ENCODE results near the gene HSD11B1. TPM values are rescaled to one million over a fixed set of nuclear protein-coding genes. Genes with fewer than 3 reads are reported as not detected.
A peak's percentile ranks its signal among the peaks of the same experiment; 100 is the strongest.

HSD11B1 gene
- total and polyA plus RNA-seq, 12 donors = 0.59 to 15.7 (median 3.0) TPM

DNA sequence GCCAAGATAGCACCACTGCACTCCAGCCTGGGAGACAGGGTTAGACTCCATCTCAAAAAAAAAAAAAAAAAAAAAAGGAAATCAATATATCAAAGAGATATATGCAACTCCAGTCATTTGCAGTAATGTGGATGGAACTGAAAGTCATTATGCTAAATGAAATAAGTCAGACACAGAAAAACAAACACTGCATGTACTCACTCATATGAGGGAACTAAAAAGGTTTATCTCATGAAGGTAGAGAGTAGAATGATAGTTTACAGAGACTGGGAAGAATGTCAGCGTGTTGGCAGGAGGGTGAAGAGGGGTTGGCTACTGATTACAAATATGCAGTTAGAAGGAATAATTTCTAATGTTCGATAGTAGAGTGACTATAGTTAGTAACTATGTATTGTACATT, 13.2 kb downstream of the HSD11B1 start:
- ATAC-seq = peak in 3 of 8 donors; percentile 34 to 58 (median 55)
- no peak for DNase-seq
- intact Hi-C loops (cut with DNase I) = loop anchor here in 1 of 10 donors (5.0 kb wide), 1 partner anchor 1396 kb away; no protein-coding TSS in a partner anchor
- TF ChIP-seq, protein P1, sequence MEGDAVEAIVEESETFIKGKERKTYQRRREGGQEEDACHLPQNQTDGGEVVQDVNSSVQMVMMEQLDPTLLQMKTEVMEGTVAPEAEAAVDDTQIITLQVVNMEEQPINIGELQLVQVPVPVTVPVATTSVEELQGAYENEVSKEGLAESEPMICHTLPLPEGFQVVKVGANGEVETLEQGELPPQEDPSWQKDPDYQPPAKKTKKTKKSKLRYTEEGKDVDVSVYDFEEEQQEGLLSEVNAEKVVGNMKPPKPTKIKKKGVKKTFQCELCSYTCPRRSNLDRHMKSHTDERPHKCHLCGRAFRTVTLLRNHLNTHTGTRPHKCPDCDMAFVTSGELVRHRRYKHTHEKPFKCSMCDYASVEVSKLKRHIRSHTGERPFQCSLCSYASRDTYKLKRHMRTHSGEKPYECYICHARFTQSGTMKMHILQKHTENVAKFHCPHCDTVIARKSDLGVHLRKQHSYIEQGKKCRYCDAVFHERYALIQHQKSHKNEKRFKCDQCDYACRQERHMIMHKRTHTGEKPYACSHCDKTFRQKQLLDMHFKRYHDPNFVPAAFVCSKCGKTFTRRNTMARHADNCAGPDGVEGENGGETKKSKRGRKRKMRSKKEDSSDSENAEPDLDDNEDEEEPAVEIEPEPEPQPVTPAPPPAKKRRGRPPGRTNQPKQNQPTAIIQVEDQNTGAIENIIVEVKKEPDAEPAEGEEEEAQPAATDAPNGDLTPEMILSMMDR (IDR thresholded peaks at IDR 0.05) = no peak
- H3K36me3 ChIP-seq = no peaks in the 10 kb centered on the region
- H3K9me3 ChIP-seq = no peaks in the 10 kb centered on the region
- no peaks in the 10 kb centered on the region for H3K27me3 ChIP-seq
- H3K4me1 ChIP-seq = peaks cover 0 to 23% (median 3%) of the 10 kb centered on the region in 9 donors
- 45 to 56% methylated on average over 2 of the region's 2 CpGs for WGBS, 2 donors
- peak overlapping the region in 6 of 10 donors; percentile 10 to 81 (median 70) for H3K27ac ChIP-seq
- H3K4me3 ChIP-seq = no peak overlapping the region

DNA sequence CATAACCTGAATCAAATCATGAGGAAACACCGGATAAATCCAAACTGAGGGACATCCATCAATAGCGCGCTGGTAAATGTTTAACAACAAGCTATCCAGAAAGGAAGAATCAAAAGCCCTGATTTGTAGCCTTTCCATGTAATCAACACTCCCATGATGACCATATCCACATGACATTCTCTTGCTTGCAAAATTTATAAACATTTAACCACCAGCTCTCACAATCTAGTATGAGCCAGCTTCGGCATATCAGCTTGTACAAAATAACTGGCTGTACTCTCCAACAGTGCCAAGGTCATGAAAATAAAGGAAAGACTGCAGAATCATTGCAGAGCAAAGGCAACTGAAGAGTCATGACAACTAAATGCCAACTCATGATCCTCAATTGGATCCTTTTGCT, 15.7 kb downstream of the HSD11B1 start:
- intact Hi-C loops (cut with DNase I) = no loop called here
- TF ChIP-seq, protein P1 (IDR thresholded peaks at IDR 0.05) = no peak
- Histone ChIP-seq H3K4me3 (no peak overlapping the region), H3K9me3 (no peaks in the 10 kb centered on the region), H3K27me3 (no peaks in the 10 kb centered on the region), H3K27ac (peak overlapping the region in 8 of 10 donors; percentile 36 to 83 (median 70)), H3K36me3 (no peaks in the 10 kb centered on the region), H3K4me1 (peaks cover 0 to 23% (median 3%) of the 10 kb centered on the region in 9 donors)
- ATAC-seq (peak; percentile 48 to 89 (median 83)), DNase-seq (peak in 1 of 2 donors; percentile 29)
- WGBS, 2 donors = 73 to 74% methylated on average over 4 of the region's 4 CpGs

DNA sequence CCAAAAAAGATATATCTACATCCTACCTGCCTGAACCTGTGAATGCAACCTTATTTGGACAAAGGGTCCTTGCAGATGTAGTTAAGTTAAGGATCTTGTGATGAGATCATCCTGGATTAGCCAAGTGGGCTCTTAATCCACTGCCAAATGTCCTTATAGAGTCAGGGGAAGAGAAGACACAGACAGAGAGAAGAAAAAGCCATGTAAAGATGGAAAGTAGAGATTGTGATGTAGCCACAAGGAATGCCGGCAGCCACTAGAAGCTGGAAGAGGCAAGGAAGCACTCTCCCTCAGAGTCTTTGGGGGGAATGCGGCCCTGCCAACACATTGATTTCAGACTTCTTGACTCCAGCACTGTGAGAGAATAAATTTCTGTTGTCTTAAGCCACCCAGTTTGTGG, 16.2 kb downstream of the HSD11B1 start:
- Histone ChIP-seq H3K4me1 (peaks cover 0 to 23% (median 3%) of the 10 kb centered on the region in 9 donors), H3K36me3 (no peaks in the 10 kb centered on the region), H3K9me3 (no peaks in the 10 kb centered on the region), H3K27ac (peak overlapping the region in 8 of 10 donors; percentile 36 to 83 (median 70)), H3K4me3 (no peak overlapping the region), H3K27me3 (no peaks in the 10 kb centered on the region)
- DNase-seq = no peak
- TF ChIP-seq, protein P1 (IDR thresholded peaks at IDR 0.05) = no peak
- peak in 2 of 8 donors; percentile 12 to 21 for ATAC-seq
- WGBS, 2 donors = 86 to 87% methylated on average over 2 of the region's 2 CpGs
- intact Hi-C loops (cut with DNase I) = no loop called here

DNA sequence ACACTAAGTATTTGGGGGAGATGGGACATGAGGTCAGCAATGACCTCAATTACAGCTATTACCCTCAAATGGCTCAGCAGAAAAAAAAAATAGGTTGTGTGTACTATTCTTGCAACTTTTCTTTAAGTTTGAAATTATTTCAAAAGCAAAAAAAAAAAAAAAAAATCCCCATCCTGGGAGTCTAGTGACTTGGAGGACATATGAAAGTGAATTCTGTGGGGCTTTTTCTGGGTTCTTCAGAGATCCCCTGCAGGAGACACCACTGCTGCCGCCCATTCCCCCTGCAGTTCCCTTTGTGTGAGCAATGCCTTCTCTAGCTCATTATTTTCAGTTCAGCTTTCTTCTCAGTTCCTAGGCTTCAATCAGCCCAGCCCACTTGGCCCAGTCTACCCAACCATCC, 16.7 kb downstream of the HSD11B1 start:
- Histone ChIP-seq H3K36me3 (no peaks in the 10 kb centered on the region), H3K4me1 (peaks cover 0 to 23% (median 3%) of the 10 kb centered on the region in 9 donors), H3K4me3 (no peak overlapping the region), H3K27ac (peak overlapping the region in 6 of 10 donors; percentile 43 to 83 (median 78)), H3K9me3 (no peaks in the 10 kb centered on the region), H3K27me3 (no peaks in the 10 kb centered on the region)
- ATAC-seq (no peak), DNase-seq (no peak)
- TF ChIP-seq, protein P1 (IDR thresholded peaks at IDR 0.05) = no peak
- WGBS, 2 donors = 96 to 97% methylated on average over 1 of the region's 1 CpG
- intact Hi-C loops (cut with DNase I) = no loop called here
